ENCODE data around the gene CASZ1.

The CASZ1 gene

DNA sequence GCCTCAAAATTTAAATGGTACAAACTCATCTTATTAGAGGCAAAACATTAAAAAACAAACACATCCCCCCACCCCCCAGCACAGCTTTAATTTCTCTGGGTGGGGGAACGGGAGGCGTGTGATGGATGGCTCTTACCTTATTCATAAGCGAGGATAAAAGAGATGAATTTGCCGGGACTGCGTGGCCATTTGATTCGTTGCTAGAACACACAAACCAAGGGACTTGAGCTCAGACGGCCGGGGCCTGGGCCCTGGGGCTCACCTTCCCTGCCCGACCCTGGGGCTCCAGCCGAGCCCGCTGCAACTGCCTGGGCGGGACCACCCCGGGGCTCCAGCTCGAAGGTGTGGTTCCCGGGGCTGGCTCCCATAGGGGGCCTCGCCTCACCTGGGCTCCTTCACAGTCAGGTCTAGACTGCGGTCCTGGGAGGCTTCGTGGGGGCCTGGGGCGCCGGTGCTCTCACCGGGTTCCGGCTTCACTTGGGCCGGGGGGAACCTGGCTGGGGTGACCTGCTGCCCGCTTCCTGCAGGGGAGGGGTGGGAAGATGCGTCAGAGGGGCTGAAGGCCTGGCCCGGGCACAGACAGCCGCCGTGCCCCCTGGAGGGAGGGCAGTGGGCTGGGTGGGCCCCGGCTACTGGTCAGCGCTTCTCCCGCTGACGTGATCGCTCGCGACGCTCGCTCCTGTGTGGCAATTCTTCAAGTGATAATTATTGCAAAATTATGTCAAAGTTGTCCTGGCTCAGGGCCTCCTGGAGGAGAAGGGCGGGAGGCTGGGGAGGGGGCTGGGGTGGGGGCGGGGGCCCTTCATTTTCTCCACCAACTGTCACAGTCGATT is 145.7 kb downstream of the CASZ1 start:
- no peak for DNase-seq

DNA sequence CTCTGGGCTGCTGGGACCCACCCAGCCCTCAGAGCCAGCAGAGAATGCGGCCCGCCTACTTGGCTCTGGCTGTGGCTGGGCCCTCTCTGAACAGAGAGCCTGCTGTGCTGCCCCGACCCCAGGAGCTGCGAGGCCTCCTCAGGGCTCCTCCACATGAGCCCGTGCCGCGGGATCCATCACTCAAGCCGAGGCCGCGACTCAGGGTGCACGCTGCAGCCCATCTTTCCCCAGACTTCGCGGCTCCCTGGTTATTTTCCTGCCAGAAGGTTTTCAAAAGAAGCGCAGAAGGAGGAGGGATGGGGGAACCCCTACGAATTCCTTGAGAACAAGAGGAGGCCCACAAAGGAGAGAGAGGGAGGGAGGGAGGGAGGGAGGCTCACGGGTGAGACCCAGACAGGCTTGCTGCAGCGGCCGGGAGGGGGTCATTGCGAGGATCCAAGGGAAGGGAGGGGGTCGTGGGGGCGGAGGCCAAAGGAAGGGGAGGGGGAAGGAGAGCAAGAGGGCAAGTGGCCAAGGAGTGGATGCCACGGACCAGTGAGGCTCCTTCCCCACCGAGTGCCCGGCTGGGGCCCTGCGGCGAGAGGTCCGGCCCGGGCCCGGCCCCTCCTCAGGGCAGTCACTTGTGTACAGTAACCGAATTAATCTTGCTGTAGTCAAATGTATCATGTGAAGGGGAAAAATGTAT is 146.8 kb downstream of the CASZ1 start:
- no peak for DNase-seq

DNA sequence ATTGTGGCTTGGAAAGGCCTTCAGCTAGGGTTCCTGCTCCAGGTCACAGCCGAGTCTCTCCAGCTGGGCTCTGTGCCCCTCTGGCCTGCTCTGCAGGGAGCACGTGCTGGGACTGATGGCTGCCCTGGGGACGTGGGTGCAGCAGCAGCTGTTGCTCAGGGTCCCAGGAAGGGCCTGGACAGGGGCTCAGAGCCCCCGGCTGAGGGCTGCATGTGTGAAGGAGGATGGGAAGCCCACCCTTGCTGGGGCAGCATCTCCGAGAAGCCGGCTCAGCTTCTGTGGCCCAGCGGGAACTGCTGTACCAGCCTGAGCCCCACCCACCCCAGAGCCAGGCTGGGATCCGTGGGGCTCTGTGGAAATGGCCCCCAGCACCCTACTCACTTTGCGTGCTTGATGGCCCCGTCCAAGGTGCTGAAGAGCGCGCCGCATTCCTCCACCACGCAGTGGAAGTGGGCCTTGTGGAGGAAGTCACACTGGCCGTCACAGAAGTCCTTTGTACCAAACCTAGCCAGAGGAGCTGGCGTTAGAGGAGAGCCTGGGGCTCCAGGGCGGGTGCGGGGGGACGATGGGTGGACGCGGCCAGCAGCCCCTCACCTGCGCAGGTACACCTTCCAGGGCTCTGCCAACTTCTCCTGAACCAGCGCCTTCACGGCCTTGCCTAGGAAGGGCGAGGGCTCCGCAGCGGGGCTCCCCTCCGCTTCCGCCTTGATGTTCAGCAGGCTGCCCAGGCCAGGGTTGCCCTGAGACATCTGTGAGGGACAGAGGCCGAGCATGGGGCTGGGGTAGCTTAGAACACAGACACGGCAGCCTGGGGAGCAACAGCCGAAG is 147.5 kb downstream of the CASZ1 start:
- no peak for DNase-seq

DNA sequence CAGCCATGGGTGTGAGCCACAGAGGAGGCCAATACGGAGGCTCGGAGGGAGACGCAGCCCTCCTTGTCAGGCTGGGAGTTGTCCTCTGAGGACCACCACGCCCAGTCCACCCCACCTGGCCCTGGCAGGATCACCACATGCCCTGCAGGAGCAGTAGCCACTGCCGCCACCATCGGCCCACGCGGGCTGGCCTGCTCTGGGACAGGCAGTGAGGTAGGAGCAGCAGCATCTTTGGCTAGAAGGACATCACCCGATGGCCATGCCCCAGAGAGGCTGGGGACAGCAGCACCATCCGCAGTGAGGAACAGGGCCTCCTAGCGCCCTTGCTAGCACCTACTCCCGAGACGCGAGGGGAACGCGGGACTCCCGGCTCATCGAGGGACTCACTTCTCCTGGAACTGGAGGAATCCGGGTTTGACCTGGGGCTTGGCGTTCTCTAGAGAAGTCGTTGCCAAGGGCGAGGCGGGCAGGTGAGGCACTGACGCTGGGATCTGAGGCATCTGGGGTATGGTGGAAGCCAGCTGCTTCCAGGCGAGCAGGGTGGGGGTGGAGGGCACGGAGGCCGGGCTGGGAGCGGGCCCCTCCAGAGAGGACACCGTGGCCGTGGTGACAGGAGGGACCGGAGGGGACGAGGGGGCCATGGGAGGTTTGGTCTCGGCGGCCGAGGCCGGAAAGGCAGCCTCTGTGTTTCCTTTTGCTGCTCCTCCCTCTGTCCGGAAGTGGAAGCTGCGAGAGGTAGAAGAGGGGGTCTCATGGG is 148.9 kb downstream of the CASZ1 start:
- no peak for DNase-seq

DNA sequence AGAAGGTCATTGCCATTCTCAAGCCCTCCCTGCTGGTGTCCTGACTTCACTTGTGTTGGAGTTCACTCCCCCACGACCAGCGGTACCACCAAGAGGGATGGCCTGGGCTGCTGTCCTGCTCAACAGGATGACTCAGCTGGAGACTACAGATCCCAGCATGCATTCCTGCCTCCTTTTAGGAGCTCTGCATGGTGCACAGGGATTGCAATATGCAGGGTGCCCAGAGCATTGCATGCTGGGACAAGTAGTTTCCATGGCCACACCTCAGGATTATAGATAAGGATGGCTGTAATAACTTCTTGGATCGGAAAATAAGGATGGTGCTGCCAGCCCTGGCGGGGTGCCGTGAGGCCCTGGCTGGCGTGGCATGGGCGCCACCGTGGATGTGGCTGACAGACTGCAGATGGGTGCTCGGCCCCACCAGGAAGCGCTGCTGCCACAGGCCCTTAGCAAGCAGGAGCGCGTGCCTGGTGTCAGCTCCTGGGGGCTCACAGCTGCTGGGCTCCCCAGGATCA is 150.0 kb downstream of the CASZ1 start:
- no peak for DNase-seq

DNA sequence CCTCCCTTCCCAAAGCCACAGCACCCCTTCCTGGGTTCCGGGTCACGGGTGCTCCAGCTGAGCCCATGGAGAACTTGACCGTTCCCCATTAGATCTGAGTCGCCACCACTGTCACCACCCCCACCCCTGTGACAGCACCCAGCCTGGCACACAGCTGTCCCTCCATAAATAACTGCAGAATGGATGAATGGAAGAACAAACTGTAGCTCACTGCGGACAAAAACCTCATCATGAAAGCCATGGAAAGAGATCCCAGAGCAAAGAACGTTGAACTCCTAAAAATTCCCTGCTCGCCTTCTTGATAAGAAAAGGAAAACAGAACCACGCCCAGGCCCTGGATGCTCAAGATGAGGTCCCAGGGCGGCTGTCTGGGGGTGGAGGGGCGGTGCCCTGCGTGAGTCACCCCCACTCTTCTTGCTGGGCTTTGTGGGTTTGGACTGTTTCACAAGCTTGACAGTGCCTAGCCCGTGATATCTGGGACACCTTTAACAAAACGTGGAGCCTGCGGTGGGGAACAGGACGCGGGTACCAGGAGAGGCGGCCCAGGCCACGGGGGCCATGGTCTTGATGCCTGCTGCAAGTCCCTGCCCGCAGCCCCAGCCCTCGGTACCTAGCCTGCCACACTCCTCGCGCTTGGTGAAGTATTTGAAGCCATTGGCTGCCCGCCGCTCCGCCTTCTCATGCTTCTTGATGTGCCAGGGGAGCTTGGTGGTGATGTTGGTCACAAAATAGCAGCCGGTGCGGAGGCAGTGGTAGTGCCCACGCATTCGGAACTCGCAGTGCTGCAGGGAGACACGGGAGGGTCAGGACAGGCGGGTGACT is 151.9 kb downstream of the CASZ1 start:
- no peak for DNase-seq

DNA sequence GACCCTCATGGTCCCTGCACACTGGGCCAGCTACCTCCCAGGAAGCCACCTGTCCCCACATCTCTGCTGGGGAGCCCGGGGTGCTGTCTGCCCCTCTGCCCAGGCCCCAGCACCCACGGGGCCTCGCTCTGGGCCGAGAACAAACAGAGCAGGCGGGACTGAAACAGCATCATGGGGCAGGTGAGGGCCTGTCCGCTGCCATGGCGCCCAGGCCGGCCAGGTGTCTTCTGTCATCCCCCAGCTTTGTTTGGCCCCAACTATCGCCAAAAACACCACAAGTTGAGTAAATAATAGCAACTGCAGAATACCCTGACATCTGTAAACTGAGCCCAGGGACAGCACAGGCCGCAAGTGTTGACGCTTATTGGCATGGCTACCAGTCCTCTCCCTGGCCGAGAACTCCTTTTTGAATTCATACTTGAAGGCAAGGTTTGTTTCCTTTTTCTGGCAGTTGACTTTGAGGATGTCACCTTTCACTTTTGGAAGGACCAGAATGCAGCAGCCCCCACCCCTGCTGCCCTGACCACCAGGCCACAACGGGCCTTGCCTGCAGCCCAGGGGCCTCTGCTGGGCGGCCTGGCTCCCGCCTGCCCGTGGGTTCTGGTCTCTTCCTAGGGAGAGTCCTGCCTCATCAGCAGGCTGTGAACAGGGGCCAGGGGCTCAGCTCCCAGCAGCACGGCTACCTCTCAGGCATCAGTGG is 152.7 kb downstream of the CASZ1 start:
- DNase-seq: peak; percentile 8

DNA sequence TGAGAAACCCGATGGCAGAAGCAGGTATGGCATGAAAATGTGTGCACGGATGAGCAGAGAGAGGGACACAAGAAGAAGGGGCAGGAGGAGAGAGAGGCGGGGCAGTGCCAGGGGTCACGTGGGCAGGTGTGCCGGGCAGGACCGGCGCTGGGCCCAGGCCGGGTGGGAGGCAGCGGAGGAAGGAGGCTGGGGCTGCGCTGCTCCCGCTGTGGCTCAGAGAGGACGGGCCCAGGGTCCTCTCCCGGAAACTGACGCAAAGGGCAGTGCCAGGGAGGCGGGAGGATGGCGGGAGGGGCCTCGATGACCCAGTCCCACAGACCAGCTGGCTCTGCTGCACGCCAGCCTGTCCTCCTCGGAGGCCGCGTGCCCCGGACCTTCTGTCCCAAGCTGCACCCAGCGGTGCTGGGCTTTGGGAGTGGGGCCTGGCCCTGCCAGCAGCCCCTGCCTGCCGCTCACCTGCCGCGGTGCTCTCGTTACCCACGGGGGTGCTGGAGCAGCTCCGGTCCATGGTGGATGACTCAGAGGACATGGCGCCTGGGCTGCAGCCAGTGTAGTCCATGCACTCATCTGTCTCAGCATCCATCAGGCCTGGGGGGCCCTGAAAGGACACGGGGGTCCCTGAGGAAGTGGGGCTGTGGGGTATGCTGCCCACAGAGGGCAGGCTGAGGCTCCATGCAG is 153.9 kb downstream of the CASZ1 start:
- DNase-seq: no peak

DNA sequence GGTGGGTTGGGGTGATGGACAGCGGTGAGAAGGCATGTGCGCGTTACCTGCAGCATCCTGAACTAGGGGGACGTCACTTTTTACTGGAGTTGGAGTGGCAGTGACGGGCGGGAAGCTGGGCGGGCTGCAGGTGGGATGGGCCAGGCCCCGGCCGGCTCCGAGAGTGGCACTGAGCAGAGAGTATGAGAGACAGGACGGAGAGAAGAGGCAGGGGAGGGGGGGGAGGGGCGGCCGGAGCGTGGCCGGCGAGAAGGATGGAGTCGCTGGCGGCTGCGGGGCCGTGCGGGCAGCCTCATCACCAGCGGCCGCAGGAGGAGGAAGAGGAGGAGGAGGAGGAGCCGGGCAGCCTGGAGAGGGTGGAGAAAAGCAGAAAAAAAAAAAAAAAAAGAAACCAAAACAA is 154.5 kb downstream of the CASZ1 start:
- no peak for DNase-seq

DNA sequence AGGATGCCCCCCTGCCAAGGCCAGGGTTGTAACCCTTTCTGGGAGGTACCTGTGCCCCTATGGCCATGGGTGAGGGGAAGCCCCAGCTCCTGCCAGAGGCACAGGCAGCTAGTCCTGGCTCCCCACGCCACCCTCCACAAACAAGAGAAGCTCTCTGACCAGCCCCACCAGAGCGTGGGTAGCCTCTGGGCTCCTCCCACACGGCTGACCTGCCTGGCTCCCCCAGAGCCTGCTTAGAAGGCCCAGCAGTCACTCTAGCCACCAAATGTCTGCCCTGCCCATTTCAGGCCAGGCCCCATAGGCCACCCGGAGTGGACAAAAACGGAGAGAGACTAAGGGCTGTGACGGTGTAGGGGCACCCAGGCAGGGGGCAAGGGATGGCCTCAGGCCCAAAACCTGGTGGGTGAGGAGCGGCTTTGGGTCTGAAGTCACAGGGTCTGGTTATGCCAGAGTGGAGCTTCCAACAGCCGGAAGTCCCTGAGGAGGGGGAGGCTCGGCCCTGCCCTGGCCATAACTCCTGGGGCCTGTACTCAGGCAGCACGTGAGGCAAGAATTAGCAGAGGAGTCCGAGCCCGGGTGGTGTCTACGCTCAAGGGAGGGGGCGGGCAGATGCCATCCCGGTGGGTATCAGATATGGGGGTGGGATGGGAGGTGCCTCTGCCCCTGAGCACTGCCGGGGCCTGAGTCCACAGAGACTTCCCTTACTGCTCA is 155.4 kb downstream of the CASZ1 start:
- no peak for DNase-seq

DNA sequence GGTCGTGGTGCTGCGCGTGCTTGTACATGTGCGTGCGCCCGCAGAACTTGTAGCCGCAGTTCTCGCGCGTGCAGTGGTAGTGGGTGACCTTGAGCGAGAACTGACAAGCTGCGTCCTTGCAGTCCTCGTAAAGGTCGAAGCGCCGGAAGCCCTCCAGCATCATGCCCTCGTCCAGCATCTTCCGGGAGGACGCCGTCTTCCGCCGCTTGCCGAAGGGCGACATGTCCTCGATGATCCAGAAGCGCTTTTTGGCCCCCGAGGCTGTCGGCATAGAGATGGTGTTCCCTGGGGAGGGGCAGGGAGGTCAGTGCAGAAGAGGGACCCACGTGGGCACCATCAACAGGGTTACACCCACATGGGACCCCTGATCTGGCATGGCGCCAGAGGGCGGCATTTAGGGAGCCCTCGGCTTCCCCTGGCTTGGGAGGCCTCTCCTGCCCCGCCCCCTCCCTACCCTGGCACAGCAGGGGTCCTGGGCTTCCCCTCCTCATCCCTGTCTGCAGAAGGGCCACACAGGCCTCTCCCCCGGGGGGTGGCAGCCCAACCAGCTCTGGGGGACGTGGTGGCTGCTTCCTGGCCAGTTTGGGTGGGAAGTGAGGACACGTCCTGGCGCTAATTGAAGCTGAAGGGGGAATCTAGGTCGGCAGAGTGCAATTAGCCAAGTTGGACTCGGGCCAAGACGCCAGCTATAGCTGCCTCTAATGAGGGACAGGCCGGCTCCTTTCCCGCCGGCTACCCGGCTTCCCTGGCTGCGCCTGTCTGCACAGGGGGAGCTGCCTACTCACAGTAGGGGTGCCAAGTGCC is 156.5 kb downstream of the CASZ1 start:
- peak; percentile 11 for DNase-seq

DNA sequence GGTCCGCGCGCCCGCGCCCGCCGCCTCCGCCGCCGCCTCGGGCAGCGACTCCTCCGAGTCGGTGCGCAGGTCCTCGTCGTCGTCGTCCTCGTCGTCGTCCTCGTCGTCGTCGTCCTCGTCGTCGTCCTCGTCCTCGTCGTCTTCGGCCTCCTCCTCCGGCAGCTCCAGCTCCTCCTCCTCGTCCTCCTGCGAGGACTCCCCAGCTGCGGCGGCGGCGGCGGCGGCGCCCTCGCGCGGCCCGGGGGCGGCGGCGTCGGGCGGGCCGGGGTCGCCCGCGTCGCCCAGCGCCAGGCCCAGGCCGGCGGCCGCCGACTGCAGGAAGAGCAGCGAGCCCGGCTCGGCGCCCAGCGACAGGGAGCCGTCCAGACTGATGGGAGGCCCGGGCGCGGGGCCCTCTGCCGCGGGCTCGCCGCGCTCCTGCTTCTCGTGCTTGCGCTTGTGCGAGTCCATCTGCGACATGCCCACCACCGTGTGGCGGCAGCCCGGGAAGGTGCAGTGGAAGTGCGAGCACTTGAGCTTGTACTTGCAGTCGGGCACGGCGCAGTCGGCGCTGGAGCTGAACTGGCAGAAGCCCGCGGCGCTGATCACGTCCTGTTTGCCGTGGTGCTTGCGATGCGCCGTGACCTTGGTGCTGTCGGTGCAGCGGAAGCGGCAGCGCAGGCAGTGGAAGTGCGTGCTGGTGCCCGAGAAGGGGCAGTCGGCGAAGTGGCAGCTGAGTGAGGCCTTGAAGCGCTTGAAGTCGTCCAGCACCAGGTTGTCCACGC is 157.3 kb downstream of the CASZ1 start:
- DNase-seq: no peak

DNA sequence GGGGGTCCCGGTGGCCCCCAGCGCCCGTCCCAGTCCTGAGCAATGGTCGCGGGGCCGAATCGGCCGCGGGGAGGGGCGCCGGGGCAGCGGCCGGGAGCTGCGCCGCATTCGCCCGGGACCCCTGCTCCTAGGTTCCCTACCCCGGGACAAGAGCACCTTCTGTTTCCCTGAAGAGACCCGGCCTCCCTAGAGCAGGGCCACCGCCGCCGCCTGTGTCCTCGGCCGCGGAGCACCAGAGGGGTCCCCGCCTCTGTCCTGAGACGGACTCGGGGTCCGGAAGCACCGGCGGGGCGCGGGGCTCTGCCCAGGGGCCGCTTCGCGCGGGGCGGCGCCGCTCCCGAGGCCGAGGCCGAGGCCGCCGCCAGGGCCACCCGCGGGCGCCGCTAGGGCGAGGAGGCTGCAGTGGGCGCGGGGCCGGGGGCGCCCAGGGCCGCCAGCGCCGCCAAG is 157.9 kb downstream of the CASZ1 start:
- no peak for DNase-seq

DNA sequence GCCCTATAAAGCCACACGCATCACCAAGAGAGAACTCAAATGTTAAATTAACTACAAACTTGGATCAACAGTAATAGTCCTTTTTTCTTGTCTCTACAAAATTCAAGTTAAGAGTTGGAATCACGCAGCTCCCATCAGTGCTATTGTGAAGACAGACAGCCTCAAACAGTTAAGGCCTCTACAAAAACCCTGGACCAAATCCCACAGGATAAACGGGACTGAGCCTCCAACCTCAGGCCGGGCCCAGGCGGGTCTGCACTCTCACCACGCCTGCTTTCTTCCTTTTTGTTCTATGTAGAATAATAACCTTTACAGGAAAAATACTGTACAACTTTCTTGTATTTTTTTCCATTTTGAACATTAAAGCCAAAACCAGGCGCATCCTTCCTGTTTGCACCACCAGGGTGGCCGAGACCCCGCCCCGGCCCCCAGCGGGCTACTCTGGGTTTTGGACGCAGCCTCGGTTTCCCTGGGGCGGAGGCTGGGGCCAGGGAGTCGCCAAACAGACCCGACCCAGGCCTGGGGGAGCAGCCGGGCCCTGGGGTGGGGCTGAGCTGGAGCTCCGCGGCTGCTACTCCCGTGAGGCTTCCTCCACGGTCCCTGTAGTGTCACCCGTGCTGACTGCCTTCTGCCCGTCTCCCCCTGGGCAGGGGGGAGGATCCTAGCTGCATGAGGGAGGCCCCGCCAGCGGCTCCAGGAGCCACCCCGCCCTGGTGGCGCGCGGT is 158.4 kb downstream of the CASZ1 start:
- DNase-seq: no peak

DNA sequence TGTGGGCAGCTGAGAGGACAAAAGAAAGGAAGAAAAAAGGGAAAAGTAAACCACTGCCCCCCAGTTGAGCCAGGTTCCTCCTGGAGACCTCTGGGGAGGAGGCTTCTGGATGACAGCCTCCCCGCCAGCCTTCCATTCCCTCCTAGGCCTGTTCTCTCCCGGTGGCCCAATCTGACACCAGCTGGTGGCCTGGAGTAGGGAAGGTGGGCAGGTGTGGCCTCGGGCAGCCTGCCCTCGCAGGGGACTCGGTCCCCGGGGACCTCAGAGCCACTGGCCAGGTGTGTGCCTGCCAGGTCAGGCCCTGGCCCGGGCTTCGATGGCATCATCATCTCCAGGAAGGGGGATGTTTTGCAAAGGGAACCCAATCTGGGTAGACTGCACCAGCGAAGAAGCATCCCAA is 159.0 kb downstream of the CASZ1 start:
- no peak for DNase-seq

DNA sequence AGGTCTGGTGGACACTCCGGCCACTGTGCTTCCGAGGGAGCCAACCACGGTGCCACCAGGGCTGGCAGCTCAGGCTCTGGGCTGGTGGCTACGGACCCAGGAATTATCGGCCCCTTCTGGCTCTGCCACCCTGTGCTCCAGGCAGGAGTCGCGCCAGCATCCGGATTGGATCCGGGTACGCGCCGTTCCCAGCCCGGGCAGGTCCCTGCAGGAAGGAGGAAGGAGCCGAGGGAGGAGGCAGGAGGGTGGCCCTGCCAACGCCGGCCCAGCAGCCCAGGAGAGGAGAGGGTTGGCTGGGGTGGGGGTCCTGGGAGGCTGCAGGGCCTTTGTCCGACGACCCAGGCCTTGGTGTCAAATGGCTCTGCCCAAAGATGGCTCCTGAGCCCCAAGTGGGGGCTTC is 160.5 kb downstream of the CASZ1 start:
- no peak for DNase-seq

Measured in NCI-H748 treated with DMSO at 0.1 percent for 48 hours (cell line).